GM19395 (cell line): Measurements from ENCODE around the gene INO80E.

Source experiments
- ATAC-seq: cut with Tn5 transposase; IDR thresholded peaks from one replicate; pipeline ENCODE4 v1.9.1; 2021; ENCODE audit warnings: mild to moderate bottlenecking, moderate library complexity; ENCODE audit not compliant: unreplicated experiment

INO80E gene

DNA sequence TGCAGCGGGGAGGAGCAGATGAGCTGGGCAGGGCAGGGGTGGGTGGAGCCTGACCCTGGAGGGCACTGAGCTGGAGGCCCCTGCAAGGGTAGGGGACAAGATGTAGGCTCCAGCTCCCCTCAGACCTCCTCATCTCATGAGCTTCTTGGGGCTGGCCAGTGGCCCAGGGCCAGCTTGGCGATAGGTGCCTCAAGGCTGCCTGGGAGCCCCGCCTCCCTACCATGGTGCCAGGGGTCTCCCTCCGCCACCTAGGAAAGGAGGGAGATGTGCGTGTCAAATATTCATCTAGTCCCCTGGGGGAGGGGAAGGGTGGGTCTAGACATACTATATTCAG is 4.5 kb upstream of the INO80E start:
- ATAC-seq = no peak

DNA sequence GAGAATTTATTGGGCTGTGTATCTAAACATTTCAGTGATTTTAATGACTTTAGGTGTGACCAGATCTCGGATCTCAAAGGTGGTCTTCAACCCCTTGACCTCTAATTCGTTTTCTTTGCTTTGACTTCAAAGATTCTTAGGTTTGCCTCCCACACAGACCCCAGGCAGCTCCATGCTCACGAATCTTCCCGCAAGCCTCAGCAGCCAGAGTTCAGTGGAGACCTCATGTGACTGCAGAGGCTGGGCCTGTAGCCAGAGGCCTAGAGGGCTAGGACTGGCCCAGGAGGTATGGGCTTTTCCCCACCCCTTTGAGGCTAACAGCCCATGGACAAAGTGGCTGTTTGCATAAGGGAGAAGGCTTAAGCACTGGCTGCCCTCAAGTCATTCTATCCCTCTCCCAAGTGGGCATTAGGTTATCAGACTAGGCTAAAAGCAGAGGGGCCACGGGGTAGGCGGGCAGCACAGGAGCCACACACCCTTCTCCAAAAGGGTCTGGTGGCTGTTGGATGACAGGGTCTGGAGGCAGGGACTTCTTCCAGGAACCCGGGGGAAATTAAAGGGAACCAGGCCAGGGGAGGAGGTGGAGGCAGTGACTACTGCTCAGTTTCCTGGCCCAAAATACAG is 3.6 kb upstream of the INO80E start:
- no peak for ATAC-seq

DNA sequence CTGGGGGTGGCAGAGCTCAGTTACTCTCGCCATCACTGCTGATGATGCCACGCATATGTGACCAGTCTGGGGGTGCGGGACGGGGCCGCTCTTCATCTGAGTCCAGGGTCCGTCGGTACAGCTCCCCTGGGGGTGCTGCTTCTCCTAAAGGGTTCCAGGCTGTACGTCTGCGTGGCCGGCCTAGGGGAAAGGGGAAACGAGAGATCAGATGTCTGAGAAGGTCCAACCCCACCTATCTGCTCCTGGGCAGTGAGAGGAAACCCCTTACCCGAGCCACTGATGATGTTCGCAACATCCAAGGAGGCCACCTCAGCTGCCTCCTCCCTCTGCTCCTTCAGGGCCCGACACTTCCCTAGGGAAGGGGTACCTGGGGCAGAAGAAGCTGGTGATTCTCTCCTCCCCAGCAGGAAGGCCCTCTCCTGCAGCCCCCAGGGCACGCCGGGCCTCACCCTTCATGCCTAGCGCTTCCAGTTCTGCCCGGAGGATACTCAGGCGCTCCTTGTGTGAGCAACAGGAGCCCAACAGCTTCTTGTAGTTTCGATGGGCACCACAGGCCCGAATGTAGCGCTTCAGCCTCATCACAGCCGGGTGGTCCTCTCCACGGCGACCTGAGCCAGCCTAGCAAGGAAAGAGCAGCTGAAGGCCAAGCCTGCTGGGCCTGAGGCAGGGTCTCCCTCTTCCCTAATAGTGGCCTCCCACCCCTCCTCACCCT is 2.7 kb upstream of the INO80E start:
- ATAC-seq = no peak

DNA sequence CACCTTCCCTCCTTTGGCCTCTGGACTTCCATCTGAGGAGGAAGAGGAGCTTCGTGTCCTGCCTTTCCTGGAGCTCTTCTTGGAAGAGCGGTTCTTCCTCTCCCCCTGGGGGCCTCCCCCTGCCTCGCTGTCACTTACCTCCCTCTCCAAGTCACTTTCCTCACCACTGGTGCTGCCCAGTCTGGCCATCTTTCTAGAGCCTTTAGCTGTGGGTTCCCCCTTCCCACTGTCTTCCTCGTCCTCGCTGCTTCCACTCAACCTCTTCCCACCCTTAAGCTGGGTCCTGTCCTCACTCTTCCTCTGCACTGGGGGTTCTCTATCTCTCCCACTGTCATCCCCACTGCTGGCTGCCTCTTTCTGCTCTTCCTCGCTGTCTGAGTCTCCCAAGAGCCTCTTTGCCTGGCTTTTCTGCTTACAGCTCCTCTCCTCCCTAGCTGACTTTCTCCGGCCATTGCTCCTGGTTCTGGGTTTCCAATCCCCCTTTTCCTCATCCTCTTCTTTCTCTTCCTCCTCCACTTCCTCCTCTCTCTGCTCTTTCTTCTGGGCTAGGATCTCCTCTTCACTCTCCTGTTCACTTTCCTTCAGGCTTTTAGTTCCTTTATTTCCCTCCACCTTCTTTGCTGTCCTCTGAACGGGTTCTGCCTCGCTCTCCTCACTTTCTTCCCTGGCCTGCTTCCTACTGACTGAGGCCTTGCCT is 2.0 kb upstream of the INO80E start:
- no peak for ATAC-seq

DNA sequence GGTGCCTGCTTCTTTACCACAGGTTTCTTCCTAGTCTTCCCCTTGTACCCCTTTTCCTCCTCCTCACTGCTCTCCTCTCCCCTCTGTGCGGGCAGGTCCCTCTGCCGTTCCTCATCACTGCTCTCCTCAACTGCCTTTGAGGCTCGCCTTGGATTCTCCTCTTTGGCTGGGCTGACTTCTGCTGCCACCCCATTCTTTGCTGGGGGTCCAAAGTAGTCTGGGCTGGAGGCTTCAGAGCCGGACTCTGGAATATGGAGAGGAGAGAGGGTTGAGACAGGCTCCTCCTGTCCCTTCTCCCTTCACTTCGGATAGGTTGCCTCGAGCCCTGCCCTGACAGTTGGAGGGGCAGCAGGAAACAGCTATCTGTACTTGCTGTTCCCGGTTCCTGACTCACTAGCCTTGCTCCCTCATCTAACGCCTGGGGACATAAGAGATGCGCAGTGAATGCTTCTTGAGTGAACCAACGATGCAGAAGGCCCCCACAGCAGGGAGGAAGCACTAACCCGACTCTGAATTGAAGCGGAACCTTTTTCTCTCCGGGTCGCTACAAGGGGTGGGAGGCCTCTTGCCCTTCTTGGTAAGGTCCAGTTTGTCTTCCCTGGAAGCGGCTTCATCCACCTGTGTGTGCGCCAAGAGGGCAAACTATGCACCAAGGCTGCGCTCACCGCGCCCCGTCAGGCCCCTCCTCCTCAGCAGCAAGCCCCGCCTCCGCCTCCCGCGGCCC is 1.3 kb upstream of the INO80E start:
- peak; percentile 41 for ATAC-seq

DNA sequence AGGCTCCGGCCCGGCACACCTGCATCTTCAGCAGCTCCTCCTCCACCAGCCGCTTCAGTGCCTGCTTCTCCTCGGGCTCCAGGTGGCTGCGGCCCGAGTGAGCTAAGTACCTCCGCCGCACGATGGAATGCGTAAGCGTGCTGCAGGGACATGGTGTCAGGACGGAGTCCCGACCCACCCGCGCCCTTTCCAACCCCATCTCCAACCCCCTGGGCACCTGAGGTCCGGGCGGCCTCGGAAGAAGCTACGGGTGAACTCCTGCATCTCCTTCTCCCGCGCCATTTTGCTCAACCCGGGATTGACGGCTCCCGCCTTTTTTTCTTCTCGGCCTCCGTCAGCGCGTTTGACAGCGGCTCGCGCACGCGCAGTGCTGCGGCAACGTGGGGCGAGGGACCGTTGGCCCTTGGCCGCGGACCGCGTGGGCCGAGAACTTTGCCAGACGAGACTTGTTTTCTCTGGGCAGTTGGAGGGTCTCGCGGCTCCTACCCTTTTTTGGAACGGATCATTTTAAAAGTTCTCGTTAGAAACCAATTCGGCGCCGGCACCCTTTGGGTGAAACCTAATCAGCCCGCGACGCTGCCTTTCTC is 624 bp upstream of the INO80E start, which contains the start of gene HIRIP3:
HIRIP3 (minus strand) TSS at position 294 of the 587 bp plus-strand sequence; CDS start at position 282, 12 bp downstream.
- peak; percentile 60 for ATAC-seq

DNA sequence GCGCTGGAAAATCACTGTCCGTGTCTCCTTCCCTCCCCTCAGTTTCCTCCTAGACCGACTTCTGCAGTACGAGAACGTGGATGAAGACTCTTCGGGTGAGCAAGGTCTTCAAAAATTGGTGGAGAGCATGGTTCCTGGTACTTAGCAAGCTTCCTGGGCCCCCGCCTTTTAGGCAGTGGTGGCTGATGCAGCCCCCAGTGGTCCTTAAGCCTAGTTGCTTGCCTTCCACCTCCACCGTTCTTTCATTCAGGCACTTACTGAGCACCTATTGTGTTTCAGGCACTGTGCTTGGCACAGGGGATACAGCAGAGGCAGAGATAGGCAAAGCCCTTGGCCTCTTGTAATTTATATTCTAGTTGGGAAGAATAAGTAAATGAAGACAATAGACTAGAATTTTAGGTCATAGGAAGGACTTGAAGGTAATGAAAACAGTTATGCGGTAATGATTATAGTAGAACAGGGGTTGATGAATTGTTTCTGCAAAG is 767 bp downstream of the INO80E start:
- no peak for ATAC-seq

DNA sequence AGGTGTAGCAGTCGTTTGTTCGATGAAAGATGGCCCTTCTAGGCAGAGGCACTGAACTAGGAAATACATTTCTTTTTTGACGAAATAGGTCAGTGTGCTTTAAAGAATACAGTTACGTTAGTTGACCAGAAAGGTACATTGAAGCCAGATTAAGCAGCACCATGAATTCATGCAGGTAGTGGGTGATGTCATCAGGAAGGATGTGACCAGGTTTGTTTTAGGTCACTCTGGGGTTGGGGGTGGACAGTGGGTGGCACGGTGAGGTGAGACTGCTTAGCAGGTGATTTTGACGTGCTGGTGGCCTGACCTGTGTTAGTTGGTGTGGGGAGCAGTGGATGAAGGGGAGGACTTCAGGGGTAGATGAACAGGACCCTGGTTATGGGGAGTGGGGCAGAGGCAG is 3.6 kb downstream of the INO80E start:
- ATAC-seq = no peak

DNA sequence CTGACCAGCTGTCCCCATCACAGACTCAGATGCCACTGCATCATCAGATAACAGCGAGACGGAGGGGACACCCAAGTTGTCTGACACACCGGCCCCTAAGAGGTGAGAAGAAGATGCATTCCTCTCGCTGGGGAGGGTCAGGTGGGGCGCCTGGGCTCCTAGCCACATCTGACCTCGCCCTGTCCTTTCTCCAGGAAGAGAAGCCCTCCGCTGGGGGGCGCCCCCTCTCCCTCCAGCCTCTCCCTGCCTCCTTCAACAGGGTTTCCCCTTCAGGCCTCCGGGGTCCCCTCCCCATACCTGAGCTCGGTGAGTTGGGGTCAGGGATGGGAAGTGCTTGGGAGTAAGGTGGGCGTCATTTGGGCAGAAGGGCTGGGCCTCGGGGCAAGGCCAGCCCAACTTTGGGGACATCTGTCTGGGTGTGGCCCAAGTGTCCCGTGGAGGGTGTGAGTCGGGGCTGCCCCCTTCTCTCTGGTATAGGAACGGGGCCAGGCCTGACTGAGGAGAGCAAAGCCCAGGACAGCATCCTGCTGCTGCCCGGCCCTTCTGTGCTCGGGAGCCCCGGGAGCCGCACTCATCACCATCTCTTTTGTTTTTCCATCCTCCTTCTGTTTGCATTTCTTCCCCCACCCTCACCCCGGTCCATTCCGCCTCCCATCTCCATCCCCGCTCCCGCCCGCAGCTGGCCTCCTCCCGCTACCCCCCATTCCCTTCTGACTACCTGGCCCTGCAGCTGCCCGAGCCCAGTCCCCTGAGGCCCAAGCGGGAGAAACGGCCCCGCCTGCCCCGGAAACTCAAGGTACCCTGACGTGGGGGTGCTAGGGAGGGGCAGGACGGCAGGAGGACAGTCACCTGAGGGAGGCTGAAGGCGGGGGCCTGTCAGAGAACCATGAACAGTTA is 4.9 kb downstream of the INO80E start:
- no peak for ATAC-seq

DNA sequence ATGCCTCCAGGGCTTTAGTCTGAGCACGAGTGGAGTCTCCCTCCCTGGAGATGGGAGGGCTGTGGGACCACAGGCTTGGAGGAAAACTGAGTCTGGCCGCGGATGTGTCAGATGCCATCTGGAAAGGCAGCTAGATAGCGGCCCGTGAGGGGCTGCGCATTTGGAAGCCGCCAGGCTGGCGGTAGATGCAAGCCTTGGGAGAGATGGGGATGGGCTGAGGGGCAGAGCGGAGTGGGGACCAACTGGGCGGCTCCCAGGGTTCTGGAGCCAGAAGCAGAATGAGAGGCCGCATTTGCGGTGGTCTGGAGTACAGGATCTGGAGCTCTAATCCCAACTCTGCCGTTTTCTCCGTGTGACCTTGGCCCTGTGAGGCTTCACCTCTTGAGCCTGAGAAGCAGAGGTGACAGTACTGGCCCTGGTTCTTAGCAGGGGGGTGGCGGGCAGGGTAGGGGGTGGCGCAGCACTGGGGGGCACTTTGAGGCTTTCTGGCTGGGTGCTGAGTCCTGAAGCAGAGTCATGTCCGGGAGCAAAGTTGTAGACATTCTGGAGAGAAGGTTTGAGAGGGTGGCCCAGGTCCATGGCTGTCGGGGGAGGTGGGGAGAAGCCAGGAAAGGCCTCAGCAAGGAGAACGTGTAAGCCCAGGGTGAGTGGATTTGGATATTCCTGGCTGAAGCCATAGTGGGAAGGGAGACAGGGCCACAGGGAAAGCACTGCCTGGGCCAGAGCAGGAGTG is 6.7 kb downstream of the INO80E start:
- ATAC-seq = no peak

DNA sequence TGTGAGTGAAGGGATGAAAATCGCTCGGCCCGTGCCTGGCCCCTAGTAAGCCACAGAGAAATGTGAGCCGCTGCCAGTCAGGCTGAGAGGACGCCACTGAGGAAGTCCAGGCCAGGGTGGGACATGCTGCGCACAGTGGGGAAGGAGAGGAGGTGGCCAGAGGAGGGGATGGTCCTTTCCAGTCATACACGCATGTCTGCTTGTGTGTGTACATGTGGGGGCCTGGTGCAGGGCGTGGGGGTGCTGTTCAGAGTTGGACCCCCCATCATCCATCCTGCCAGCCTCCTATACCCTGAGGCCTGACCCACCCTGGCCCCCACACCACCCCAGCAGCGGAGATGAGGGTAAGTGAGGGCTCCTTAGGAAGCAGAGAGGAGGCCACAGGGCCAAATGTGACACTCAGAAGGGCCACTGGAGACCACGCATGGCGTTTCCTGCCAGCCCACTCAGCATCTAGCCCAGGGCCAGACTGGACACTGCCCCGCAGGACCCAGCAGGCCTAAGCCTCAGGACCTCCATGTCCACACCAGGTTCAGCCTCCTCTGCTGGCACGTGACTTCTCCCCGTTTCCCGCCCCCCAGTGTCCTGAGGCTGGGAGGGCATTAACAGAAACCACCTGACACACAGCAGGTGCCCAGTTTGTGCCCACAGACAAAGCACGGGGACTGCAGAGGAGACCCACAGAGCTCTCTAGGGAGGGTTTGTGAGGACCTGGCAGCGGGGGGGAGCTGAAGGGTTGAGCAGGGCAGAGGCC is 7.8 kb downstream of the INO80E start:
- no peak for ATAC-seq

DNA sequence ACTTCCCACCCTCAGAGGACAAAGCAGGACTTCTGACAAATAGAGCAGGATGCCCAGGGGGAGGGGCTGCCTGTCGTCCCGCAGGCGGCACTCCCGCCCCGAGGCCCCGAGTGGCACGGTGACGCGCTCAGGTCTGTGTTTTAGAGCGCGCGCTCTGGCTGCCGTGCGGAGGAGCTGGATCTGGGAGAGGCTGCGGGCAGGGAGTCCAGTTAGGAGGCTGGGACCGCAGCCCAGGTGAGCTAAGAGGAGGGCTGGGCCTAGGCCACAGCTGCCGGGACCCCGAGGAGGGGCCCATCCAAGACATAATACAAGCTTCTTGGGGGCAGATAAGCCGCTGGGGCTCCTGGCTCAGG is 8.4 kb downstream of the INO80E start:
- no peak for ATAC-seq

DNA sequence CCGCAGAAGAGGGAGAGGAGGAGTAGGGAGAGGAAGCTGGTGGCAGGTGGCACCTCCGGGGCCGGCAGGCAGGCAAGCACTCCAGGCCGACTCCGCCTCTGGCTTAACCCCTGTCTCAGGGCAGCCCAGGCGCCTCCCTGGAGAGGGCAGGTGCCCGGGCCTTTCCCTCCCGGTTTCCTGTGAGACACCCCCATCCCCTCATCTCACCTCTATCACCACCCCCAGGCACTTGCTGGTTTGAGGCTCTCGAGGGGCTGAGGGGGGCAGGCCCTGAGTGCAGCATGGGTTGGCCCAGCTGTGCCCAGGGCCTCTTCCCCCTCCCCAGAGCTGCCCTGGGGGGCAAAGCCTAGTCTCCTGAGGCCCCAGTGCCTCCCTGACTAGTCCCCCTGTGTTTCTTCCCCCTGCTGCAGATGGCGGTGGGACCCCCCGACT is 8.8 kb downstream of the INO80E start:
- ATAC-seq = no peak

DNA sequence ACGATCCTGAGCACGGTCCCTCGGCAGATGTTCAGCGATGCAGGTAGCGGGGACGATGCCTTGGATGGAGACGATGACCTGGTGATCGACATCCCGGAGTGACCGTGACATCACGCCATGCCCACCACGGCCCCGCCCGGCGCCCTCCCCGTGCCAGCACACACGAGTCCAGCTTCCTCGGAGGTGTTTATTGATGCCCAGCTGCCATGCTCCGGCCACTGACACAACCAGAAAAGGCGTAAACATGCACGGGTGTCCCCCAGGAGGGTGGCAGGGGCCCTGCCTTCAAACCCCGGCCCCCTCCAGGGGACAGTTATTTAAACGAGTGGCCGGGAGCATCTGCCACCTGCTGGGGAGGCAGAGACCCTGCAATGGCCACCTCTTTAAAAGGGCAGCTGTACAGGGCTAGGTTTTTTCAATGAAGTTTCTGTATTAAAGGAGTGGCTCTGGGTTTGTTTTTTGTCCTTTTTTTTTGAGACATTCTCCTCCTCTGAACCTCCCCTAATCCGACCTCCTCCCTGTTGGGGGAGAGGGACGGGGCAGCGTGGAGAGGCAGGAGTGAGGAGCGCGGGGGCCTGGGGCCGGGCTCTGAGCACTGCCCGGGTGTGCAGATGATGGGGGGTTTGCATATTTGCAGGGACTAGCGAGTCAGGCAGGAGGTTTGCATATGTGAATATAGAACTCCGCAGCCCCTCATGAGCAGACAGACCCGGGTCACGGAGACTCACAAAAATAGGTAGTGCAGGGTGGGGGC is 9.5 kb downstream of the INO80E start:
- no peak for ATAC-seq

DNA sequence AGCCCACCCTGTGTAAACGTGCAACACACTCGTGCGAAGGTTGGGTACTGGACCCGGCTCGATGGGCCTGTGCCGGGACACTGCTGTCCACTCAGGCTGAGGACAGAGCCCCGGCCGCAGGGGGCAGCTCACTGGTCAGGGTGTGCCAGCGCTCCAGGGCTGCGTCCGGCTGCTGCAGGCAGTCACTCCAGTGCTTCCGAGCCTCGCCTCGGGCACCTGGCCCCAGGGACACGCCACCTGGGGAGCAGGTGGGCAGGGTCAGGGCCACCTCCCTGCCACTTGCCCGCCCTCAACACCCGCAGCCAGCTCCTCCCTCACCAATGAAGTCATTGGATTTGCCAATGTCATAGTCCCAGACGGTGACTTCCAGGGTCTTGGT is 10.0 kb downstream of the INO80E start:
- ATAC-seq = no peak

DNA sequence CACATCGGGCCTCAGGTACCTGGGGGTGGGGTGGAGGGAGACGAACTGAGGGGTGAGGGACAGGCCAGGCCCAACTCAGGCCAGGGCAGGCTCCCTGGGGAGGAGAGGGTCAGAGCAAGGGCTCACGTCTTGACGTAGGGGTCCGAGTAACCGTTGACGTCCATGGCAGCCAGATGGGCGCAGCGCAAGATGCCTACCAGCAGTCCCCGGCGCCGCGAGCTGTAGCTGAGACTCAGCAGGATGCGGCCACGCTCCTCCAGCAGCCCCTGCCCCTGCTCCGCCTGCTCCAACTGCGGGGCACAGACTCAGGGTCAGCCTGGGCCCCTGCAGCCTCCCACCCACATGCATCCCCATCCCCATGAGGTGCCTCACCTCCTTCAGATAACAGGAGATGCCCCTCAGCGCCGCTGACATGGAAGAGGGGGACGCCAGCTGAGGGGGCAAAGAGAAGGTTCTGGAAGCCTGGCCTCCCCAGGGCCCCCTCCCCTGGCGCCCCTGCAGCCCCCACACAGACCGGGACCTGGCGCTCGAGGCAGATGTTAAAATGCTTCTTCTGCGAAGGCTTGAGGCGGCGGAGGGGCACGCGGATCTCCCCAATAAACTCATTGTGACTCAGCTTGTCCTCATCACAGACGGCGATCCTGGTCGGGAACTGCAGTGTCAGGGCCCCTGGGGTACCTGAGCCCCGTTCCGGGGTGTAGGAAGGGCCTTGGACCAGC is 10.8 kb downstream of the INO80E start:
- ATAC-seq = no peak

DNA sequence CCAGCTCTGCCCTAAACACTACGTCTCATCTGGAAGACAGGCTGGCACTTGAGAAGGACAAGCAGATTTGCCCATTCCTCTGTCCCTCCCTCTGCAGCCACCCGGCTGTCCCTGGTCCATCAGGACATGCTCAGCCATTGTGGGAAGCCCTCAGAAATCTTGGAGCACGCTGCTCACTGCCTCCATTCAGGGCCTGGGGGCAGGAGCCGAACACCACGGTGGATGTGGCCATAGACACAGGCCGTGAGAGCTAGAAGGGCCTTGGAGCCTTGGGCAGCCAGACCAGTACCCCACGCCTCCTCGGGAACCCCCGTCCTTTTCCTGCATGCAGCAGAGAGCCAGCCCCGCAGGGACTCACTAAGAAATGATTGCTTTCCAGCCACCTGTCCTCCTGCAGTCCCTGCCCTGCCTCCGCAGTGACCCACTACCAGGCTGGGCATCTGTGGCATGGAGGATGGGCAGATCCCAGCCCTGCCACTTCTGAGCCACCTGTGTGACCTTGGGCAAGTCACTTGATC is 11.4 kb downstream of the INO80E start:
- ATAC-seq = no peak
